HuH-7.5 (cell line): ENCODE results near the gene UXS1.
A peak's percentile ranks its signal among the peaks of the same experiment; 100 is the strongest.
"Not testable (repeated sequence)": the region's sequence is repeated elsewhere in the genome, so short reads cannot be mapped to it uniquely, and the experiment has no call there.

Experiments
- DNase-seq: peaks from one replicate; pipeline ENCODE4 v3.0.0; 2011; ENCODE audit warnings: low spot score

Gene UXS1

GRCh38 chr2:106193977-106194778 lies at the start of gene UXS1:
UXS1 (minus strand) TSS chr2:106194301; CDS start chr2:106194241, 60 bp downstream.
- peak; percentile 93 for DNase-seq

GRCh38 chr2:106239491-106239890 lies 45.4 kb upstream of the UXS1 start:
- not testable (repeated sequence) for DNase-seq

- DNase-seq, result not testable (repeated sequence)
Measured at GRCh38 chr2:106235392-106235791, 41.3 kb upstream of the UXS1 start.

GRCh38 chr2:106233350-106233706 lies 39.2 kb upstream of the UXS1 start:
- no peak for DNase-seq

- no peak for DNase-seq
Measured at GRCh38 chr2:106232638-106233349, 38.7 kb upstream of the UXS1 start.

- DNase-seq, result no peak
Measured at GRCh38 chr2:106223347-106223746, 29.2 kb upstream of the UXS1 start.

GRCh38 chr2:106222057-106222456 lies 28.0 kb upstream of the UXS1 start:
- DNase-seq, result not testable (repeated sequence)

- DNase-seq, result no peak
Measured at GRCh38 chr2:106219813-106220212, 25.7 kb upstream of the UXS1 start.

GRCh38 chr2:106219157-106219556 lies 25.1 kb upstream of the UXS1 start:
- DNase-seq, result not testable (repeated sequence)

GRCh38 chr2:106208874-106209273 lies 14.8 kb upstream of the UXS1 start:
- DNase-seq, result no peak

- DNase-seq, result no peak
Measured at GRCh38 chr2:106208399-106208798, 14.3 kb upstream of the UXS1 start.

GRCh38 chr2:106207246-106207645 lies 13.1 kb upstream of the UXS1 start:
- DNase-seq, result no peak

GRCh38 chr2:106205488-106205887 lies 11.4 kb upstream of the UXS1 start:
- no peak for DNase-seq

- DNase-seq, result not testable (repeated sequence)
Measured at GRCh38 chr2:106204551-106204950, 10.4 kb upstream of the UXS1 start.

- DNase-seq, result no peak
Measured at GRCh38 chr2:106201661-106202060, 7.6 kb upstream of the UXS1 start.

GRCh38 chr2:106197878-106198277 lies 3.8 kb upstream of the UXS1 start:
- no peak for DNase-seq

- DNase-seq, result no peak
Measured at GRCh38 chr2:106195981-106196380, 1.9 kb upstream of the UXS1 start.

- DNase-seq, result no peak
Measured at GRCh38 chr2:106195456-106195855, 1.4 kb upstream of the UXS1 start.

- no peak for DNase-seq
Measured at GRCh38 chr2:106193690-106193976, 468 bp downstream of the UXS1 start.

GRCh38 chr2:106192752-106193689 lies 1.1 kb downstream of the UXS1 start:
- peak; percentile 53 for DNase-seq

GRCh38 chr2:106191511-106192016 lies 2.5 kb downstream of the UXS1 start:
- no peak for DNase-seq

GRCh38 chr2:106189764-106190468 lies 4.2 kb downstream of the UXS1 start:
- no peak for DNase-seq
